Measurements from ENCODE around the gene HOXB5. TPM values are rescaled to one million over a fixed set of nuclear protein-coding genes. Genes with fewer than 3 reads are reported as not detected.
A peak's percentile ranks its signal among the peaks of the same experiment; 100 is the strongest.

Gene HOXB5
- total RNA-seq = 1 to 10 TPM in 1 of 4 donors, under 1 TPM in 2, not detected in 1; 0.11 to 1.6 (median 0.49) TPM

- H3K4me3 ChIP-seq (replicated peaks in 1 of 3) = peak within 1 kb of the TSS in 1 of 3 donors; percentile 5
- no peak within 1 kb of the TSS for H3K27ac ChIP-seq
- WGBS, 2 donors = 2% methylated on average over 19 to 25 of the region's 50 CpGs
- no peaks in the 10 kb centered on the region for H3K9me3 ChIP-seq
- H3K27me3 ChIP-seq = peaks cover 60% of the 10 kb centered on the region
- peaks cover 5 to 29% of the 10 kb centered on the region in 2 donors for H3K4me1 ChIP-seq
- no peaks in the 10 kb centered on the region for H3K36me3 ChIP-seq
- intact Hi-C loops (cut with DNase I) = loop anchor here (10.0 kb wide), 1 partner anchor 402 kb away; the partner anchor contains the start of gene IGF2BP1
- no peak for DNase-seq
- no peak for TF ChIP-seq POLR2A (IDR thresholded peaks at IDR 0.05)
- TF ChIP-seq CTCF (IDR thresholded peaks at IDR 0.05) = no peak
These were observed at the start of gene HOXB5 for GRCh38 chr17:48593126-48593829. TSS of gene HOXB5 (minus strand) at chr17:48593779. CDS start at chr17:48593682, 97 bp downstream.

- Histone ChIP-seq H3K4me1 (peaks cover 0 to 9% of the 10 kb centered on the region in 2 donors), H3K9me3 (no peaks in the 10 kb centered on the region), H3K4me3 (replicated peaks in 1 of 3) (no peak overlapping the region), H3K27me3 (peaks cover 32% of the 10 kb centered on the region), H3K36me3 (no peaks in the 10 kb centered on the region), H3K27ac (no peak overlapping the region)
- TF ChIP-seq CTCF (IDR thresholded peaks at IDR 0.05) (no peak), POLR2A (IDR thresholded peaks at IDR 0.05) (no peak)
- intact Hi-C loops (cut with DNase I) = no loop called here
- 18 to 32% methylated on average over 19 to 20 of the region's 23 CpGs for WGBS, 2 donors
- DNase-seq = no peak
These were observed 49.5 kb upstream of the HOXB5 start for GRCh38 chr17:48642843-48643696.

- Histone ChIP-seq H3K27ac (no peak overlapping the region), H3K27me3 (peaks cover 40% of the 10 kb centered on the region), H3K36me3 (no peaks in the 10 kb centered on the region), H3K4me1 (peaks cover 0 to 8% of the 10 kb centered on the region in 2 donors), H3K4me3 (replicated peaks in 1 of 3) (no peak overlapping the region), H3K9me3 (no peaks in the 10 kb centered on the region)
- TF ChIP-seq POLR2A (IDR thresholded peaks at IDR 0.05) = no peak
- no peak for TF ChIP-seq CTCF (IDR thresholded peaks at IDR 0.05)
- no peak for DNase-seq
- WGBS, 2 donors = 6 to 10% methylated on average over 34 to 36 of the region's 58 CpGs
- intact Hi-C loops (cut with DNase I) = no loop called here
These were observed 48.7 kb upstream of the HOXB5 start for GRCh38 chr17:48642059-48642842.

- no peaks in the 10 kb centered on the region for H3K9me3 ChIP-seq
- peaks cover 47% of the 10 kb centered on the region for H3K27me3 ChIP-seq
- no peaks in the 10 kb centered on the region for H3K36me3 ChIP-seq
- H3K27ac ChIP-seq = no peak overlapping the region
- intact Hi-C loops (cut with DNase I) = no loop called here
- WGBS, 2 donors = 8% methylated on average over 28 to 29 of the region's 29 CpGs
- TF ChIP-seq CTCF (IDR thresholded peaks at IDR 0.05) = no peak
- TF ChIP-seq POLR2A (IDR thresholded peaks at IDR 0.05) = no peak
- peaks cover 0 to 6% of the 10 kb centered on the region in 2 donors for H3K4me1 ChIP-seq
- H3K4me3 ChIP-seq (replicated peaks in 1 of 3) = no peak overlapping the region
- no peak for DNase-seq
These were observed 48.0 kb upstream of the HOXB5 start for GRCh38 chr17:48641541-48642058.
